Loucy (cell line): ENCODE results near the gene SPATA3.

Experiments used
- H2AFZ ChIP-seq: fragments of 200-600 bp; sonication (generic); 2 replicates; pipeline ENCODE4 v1.6.0; 2016; ENCODE audit warnings: antibody characterized with exemption, mild to moderate bottlenecking, low read length, moderate library complexity
- H3F3A ChIP-seq: fragments of 200-600 bp; 2 replicates; pipeline ENCODE4 v1.6.0; 2016; ENCODE audit warnings: antibody characterized with exemption, low read depth, mild to moderate bottlenecking
- H3K27me3 ChIP-seq: fragments of 200-600 bp; sonication (generic); 2 replicates; pipeline ENCODE4 v1.6.1; 2014; ENCODE audit warnings: low read length, mild to moderate bottlenecking; ENCODE audit not compliant: insufficient read depth, poor library complexity, severe bottlenecking
- H3K36me3 ChIP-seq: fragments of 200-600 bp; sonication (generic); 2 replicates; pipeline ENCODE4 v1.6.1; 2016; ENCODE audit warnings: low read length; ENCODE audit not compliant: insufficient read depth
- H3K4me1 ChIP-seq: fragments of 200-600 bp; sonication (generic); 2 replicates; pipeline ENCODE4 v1.5.1; 2014; ENCODE audit warnings: low read length, mild to moderate bottlenecking; ENCODE audit not compliant: insufficient read depth, poor library complexity, severe bottlenecking
- H3K4me2 ChIP-seq: fragments of 200-600 bp; sonication (generic); 2 replicates; pipeline ENCODE4 v1.6.0; 2014; ENCODE audit warnings: antibody characterized with exemption, low read length, low read depth, mild to moderate bottlenecking; ENCODE audit not compliant: poor library complexity, severe bottlenecking
- H3K4me3 ChIP-seq: fragments of 200-600 bp; sonication (generic); 2 replicates; pipeline ENCODE4 v1.5.1; 2014; ENCODE audit warnings: low read length, mild to moderate bottlenecking, mixed read lengths; ENCODE audit not compliant: poor library complexity, severe bottlenecking
- H3K79me2 ChIP-seq: fragments of 200-600 bp; sonication (generic); 2 replicates; pipeline ENCODE4 v1.6.1; 2014; ENCODE audit warnings: low read length; ENCODE audit not compliant: insufficient read depth
- H3K9ac ChIP-seq: fragments of 200-600 bp; sonication (generic); 2 replicates; pipeline ENCODE4 v1.6.0; 2014; ENCODE audit warnings: mild to moderate bottlenecking, low read depth, low read length, moderate library complexity; ENCODE audit not compliant: poor library complexity, severe bottlenecking
- H3K9me2 ChIP-seq: fragments of 200-600 bp; sonication (generic); replicated peaks from 2 replicates; pipeline ENCODE4 v1.6.1; 2016; ENCODE audit warnings: low read depth, low read length, mixed read lengths
- H3K9me3 ChIP-seq: fragments of 200-600 bp; sonication (generic); 2 replicates; pipeline ENCODE4 v1.6.1; 2014; ENCODE audit warnings: mild to moderate bottlenecking, antibody characterized with exemption, low read length, low read depth; ENCODE audit not compliant: insufficient read depth
- H4K20me1 ChIP-seq: fragments of 200-600 bp; sonication (generic); 2 replicates; pipeline ENCODE4 v1.6.0; 2014; ENCODE audit warnings: antibody characterized with exemption, low read length, mild to moderate bottlenecking; ENCODE audit not compliant: insufficient read depth, poor library complexity, severe bottlenecking
- EZH2phosphoT487 ChIP-seq: fragments of 200-600 bp; IDR thresholded peaks from 2 replicates; pipeline ENCODE4 v1.6.1; 2018; ENCODE audit warnings: antibody characterized with exemption, mild to moderate bottlenecking, moderate library complexity, borderline replicate concordance
- TF ChIP-seq, protein P1 (sequence below): fragments of 200-600 bp; sonication (generic); conservative IDR thresholded peaks from 2 replicates; pipeline ENCODE4 v1.5.1; 2014; ENCODE audit warnings: mild to moderate bottlenecking, antibody characterized with exemption, low read length

The SPATA3 gene

DNA sequence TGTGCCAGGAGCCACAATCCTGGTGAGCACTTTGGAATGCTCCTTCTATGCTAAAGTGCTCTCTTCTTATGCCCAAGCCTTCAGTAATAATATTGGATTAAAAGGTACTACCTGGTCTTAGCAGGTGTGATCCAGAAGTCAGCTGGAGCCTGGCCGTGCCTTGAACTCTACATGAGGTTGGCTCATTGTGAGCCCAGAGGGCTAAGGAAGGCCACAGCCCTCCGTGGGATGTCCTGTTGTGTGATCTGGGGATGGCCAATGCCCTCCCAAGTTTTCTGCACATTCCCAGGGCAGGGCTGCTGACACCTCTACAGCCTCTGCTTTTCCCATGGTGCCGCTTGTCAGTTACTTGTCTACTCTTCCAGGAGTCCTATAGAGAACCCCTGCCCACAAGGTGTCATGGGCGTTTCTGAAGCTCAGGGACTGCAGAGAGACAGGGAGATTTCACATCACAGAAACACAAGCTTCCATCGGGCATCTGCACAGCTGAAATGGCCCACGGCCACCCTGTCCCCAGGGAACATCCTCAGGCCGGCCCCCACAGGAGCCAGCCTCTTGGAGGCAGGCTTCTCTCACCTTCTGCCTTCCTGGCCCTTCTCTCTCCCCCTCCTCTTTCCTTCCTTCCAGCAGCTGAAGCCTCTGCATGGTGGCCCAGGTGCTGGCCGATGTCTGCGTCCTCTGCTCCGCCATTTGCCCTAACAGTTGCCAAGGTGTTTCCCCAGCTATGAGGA, 43.5 kb upstream of the SPATA3 start:
- Histone ChIP-seq H3K4me2 (no peak overlapping the region), H2AFZ (no peak overlapping the region), H3F3A (no peaks in the 10 kb centered on the region), H4K20me1 (no peaks in the 10 kb centered on the region), H3K9me2 (no peaks in the 10 kb centered on the region), H3K36me3 (no peaks in the 10 kb centered on the region), H3K4me1 (peaks cover 11% of the 10 kb centered on the region), H3K79me2 (no peaks in the 10 kb centered on the region), H3K27me3 (no peaks in the 10 kb centered on the region), H3K9ac (no peak overlapping the region), H3K9me3 (no peaks in the 10 kb centered on the region), H3K4me3 (no peak overlapping the region)
- no peak for TF ChIP-seq EZH2phosphoT487
- TF ChIP-seq, protein P1, sequence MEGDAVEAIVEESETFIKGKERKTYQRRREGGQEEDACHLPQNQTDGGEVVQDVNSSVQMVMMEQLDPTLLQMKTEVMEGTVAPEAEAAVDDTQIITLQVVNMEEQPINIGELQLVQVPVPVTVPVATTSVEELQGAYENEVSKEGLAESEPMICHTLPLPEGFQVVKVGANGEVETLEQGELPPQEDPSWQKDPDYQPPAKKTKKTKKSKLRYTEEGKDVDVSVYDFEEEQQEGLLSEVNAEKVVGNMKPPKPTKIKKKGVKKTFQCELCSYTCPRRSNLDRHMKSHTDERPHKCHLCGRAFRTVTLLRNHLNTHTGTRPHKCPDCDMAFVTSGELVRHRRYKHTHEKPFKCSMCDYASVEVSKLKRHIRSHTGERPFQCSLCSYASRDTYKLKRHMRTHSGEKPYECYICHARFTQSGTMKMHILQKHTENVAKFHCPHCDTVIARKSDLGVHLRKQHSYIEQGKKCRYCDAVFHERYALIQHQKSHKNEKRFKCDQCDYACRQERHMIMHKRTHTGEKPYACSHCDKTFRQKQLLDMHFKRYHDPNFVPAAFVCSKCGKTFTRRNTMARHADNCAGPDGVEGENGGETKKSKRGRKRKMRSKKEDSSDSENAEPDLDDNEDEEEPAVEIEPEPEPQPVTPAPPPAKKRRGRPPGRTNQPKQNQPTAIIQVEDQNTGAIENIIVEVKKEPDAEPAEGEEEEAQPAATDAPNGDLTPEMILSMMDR: no peak

DNA sequence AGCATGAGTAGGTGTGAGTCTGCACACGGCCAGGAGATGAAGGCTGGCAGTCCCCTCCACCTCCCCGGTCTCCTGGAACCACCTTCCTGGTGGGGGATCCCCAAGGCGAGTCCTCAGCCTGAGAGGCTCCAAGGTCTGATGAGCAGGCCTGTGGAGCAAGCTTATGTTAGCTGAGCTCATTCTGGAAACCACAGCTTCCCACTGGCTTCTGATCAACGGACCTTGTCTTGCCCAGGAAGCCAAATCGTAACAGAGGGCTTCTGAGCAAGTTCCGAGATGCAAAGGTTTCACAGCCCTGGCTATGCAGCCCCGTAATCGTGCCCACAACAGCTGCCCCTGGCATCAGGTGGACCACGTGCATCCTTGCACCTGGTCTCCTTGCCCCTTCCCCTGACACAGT, 42.1 kb upstream of the SPATA3 start:
- peak overlapping the region; percentile 70 for H2AFZ ChIP-seq
- no peaks in the 10 kb centered on the region for H3K9me2 ChIP-seq
- no peaks in the 10 kb centered on the region for H3K79me2 ChIP-seq
- H3K4me2 ChIP-seq: peak overlapping the region; percentile 54
- H3F3A ChIP-seq: no peaks in the 10 kb centered on the region
- H3K4me3 ChIP-seq: no peak overlapping the region
- H3K9ac ChIP-seq: peak overlapping the region; percentile 4
- no peaks in the 10 kb centered on the region for H4K20me1 ChIP-seq
- TF ChIP-seq, protein P1: no peak
- TF ChIP-seq EZH2phosphoT487: no peak
- peaks cover 14% of the 10 kb centered on the region for H3K4me1 ChIP-seq
- no peaks in the 10 kb centered on the region for H3K9me3 ChIP-seq
- no peaks in the 10 kb centered on the region for H3K27me3 ChIP-seq
- no peaks in the 10 kb centered on the region for H3K36me3 ChIP-seq

DNA sequence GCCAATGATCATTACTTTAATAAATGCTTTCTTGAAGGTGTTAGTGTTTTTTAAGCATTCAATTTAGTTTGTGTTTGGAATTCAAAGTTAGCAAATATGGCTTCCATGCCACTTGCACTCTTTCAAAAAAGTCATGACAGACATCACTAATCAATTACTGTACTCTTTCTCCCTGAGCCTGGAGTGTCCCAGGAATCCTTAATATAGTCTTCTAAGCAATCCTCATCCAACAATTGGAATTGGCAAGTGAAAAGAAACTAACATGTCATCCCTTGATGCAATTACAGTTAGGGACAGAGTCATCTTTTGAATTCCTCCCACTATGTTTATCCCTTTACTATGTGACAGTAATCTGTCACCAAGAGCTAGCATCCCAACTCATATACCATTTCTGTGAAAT, 41.2 kb upstream of the SPATA3 start:
- Histone ChIP-seq H3K9me3 (no peaks in the 10 kb centered on the region), H3K27me3 (no peaks in the 10 kb centered on the region), H3F3A (no peaks in the 10 kb centered on the region), H3K4me2 (no peak overlapping the region), H3K79me2 (no peaks in the 10 kb centered on the region), H3K4me1 (peaks cover 15% of the 10 kb centered on the region), H4K20me1 (no peaks in the 10 kb centered on the region), H3K4me3 (no peak overlapping the region), H3K36me3 (no peaks in the 10 kb centered on the region), H3K9me2 (no peaks in the 10 kb centered on the region), H3K9ac (no peak overlapping the region), H2AFZ (no peak overlapping the region)
- TF ChIP-seq EZH2phosphoT487: no peak
- TF ChIP-seq, protein P1: no peak
